NOMO-1 treated with DMSO at 0.1 percent for 48 hours (cell line): ENCODE data around the gene OLR1.
A peak's percentile ranks its signal among the peaks of the same experiment; 100 is the strongest.

Source experiments
- DNase-seq: peaks from one replicate; lab custom pipeline; 2025; ENCODE audit not compliant: unreplicated experiment; lab: John Stamatoyannopoulos, UW

OLR1 gene

DNA sequence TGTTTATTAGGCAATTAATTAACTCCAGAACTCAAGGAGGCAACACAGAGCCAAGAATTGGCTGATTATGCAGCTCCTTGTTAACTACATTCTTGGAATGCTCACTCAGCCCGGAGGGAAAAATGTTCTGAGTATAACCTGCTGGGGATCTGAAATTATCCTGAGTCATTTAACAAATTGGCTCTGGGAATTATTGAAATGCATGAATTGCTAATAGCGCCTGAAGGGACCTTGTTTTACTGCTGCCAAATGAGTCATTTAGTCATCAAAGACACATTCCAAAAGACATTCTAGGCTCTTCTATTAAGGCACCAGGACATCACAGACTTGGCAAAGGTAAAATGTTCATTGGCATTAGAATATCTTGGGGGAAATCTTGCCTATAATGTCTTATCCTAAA, 19.9 kb upstream of the OLR1 start:
- no peak for DNase-seq

DNA sequence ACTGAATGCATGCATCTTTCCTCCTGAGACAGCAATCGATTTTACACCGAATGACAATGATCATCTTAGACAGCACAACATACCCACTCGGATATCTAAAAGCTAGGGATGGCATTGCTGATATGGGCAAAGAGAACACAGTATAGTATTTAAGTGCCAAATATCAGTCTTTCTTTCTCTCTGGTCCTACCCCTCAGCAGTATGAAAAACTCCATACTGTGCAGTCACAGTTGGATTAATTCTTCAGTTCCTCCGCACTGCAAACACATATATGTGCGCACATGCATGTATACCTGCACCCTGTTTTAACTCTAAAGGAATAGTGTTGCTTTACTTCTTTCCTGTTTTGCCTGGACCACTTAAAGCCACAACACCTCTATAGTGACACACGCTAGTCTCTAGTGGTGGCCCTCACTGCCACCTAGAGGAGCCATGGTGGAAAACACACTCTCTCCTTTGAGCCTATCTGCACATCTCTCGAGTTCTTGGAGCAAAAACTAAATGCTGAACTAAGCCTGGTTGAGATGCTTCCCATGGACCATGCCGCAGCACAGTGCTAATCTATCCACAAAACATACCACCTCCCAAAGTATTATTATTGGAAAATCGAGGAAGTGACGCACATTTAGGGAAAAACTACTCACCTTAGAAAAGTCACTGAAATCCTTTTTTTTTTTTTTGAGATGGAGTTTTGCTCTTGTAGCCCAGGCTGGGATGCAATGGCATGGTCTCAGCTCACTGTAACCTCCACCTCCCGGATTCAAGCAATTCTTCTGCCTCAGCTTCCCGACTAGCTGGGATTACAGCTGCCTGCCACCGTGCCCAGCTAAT, 18.8 kb upstream of the OLR1 start:
- DNase-seq, result peak; percentile 66

DNA sequence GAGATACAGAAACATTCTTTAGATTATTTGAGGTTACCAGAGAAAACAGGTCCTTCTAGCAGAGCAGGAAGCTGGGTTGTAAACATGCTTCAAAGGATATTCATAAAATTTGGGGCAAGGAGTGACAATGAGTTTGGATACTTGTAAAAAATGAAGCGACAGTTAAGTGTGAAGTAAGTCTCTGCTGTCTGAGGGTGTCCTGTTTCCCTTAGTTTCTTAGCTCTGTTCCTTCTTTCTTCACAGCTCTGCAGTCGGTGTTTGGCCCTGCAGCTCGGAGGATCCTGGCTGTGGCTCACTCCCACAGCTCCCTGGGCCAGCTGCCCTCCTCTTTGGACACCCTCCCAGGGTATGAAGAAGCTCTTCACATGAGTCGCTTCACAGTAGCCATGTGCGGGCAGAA, 17.7 kb upstream of the OLR1 start:
- DNase-seq, result no peak

DNA sequence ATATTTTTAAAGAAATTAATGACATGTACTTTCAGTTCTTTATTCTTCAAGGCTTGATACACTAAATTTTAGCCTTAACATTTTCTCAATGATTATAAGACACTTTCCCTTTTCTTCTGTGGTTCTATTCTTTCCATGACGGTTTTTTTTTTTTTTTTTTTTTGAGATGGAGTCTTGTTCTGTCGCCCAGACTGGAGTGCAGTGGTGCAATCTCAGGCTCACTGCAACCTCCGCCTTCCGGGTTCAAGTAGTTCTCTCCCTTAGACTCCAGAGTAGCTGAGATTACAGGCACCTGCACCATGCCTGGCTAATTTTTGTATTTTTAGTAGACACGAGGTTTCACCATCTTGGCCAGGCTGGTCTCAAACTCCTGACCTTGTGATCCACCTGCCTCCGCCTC, 15.0 kb upstream of the OLR1 start:
- DNase-seq, result peak; percentile 48

DNA sequence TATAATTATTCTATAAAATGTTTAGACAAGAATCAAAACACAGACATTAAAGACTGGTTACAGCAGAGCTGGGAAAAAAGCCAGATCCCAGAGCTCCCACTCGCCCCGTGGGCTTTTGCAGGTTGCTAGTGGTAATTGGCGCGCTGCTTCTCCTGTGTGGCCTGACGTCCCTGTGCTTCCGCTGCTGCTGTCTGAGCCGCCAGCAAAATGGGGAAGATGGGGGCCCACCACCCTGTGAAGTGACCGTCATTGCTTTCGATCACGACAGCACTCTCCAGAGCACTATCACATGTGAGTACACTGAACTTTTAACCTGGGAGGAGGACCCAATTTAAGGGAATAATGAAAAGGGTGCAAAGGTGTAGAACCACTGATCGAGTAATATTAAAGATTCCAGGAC, 14.4 kb upstream of the OLR1 start:
- DNase-seq, result peak; percentile 88

DNA sequence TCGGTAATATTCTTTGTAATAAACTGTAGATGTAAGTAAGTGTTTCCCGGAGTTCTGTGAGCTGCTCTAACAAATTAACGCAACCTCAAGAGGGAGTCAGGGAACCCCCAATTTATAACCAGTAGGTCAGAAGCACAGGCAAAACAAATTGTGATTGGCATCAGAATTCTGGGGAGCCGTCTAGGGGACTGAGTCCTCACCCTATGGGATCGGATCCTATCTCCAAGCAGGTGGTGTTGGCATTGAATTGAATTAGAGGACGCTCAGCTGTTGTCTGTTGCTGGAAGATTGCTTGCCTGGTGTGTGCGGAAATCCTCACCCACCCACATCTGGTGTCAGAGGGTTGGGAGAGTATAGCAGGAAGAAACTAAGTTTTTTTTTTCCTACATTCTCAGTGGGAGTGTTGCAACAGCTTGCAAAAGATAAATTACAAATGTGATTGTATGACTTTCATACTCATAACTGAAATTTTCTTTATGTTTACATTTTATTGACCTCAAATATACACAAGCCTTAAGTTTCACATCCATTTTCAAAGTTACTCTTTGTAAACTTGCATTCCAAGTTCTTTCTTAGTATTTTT, 12.4 kb upstream of the OLR1 start:
- peak; percentile 32 for DNase-seq

DNA sequence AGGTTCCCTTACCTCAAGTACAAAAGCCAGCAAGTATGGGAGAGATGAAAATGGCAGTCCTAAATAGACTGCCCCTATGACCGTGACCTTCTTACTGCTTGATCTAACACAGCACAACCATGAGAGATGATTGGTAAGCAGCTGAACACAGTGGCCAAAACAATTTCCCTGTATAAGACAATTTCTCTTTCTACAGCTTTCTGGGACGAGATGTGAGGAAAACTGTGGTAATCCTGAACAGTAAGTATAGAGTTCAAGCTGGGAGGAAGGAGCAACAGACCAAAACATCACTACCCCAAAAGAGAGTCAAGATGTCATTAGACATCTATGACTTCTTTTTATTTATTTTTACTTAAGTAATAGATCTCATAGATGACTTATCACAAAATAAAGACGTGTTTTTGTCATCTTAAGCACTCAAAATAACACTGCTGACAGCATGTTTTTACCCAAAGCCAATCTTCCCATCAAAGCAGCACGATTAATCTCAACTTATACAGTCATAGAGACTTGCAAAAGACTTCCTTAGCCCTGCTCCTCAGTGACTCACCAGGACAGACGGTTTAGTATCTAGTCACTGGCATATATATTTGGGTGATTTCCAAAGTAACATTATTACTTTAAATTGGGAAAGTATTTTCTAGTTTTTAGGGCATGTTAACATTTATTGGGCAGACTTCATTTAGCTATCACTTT, 10.6 kb upstream of the OLR1 start:
- DNase-seq, result peak; percentile 78

DNA sequence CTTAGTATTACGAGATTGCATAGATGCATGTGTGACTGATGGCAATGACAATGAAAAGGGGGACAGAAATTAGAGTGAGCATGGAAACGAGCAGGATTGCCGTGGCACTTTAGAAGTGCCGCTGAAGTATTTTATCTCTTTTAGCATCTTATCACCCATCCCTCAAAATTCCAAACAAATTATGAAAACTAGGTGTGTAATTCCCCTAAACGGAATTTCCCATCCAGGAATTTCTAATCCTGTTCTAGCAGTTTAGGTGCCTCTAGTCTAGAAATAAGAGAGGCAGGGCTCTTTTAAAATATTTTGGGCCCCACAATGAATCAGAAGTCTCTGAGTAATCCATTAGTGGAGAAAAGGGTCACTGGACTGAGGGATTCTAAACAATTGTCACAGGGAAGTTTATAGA, 7.8 kb upstream of the OLR1 start:
- DNase-seq, result no peak

DNA sequence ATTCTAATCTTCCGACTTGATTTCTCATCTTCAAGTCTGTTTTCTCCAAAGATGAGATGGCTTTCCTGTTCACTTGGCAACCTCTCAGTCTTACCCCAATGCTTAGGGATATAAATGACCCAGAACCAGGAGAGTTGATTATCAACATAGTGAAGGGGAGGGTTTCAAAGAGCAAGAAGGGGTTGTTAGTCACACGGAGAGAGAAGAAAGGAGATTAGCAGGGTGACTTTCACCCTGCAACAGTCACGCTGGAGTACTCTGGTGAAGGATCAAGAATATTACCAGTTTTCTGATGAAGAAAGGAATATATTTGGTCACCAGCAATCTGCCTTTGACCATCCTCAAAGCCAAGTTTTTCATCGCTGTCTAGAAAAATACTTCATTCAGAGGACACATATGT, 6.9 kb upstream of the OLR1 start, which contains the start of gene TMEM52B:
TMEM52B (plus strand) TSS at position 212 of the 400 bp plus-strand sequence. CDS start 543 bp downstream, outside the sequence.
- no peak for DNase-seq

DNA sequence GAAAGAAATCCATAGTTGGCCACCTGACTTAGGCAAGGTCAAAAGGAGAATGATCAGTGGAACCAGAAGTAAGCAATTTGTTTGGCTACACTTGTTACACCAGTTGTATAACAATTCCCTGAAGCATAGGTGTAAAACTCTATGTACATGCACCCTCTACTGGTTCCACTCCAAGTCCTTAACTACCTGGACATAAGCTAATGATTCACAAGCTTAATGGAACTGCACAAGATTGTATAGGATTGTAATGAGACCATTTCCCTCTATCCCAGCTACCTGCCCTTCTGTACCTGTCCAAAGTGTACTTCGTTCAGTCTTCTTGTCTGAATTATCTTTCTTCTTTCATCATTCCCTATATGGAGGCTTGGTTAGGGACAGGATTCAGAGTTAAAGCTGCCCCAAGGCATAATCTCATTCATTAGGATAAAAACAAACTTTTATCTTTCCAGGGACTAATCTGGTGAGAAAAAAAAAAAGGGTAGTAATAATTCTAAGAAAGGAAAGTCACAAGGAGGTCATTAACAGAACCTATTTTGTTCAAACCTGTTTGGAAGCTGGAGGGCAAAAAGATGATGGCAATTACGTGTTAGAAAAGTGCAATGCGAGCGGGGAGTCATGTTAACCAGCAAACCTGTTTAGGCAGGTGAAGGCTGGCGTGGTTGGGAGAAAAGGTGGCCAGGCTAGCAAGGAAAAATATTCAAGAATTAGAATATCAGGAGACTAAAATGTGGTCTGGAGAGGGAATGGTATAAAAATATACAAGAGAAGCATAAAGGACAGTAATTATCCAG, 4.1 kb upstream of the OLR1 start:
- DNase-seq, result no peak

DNA sequence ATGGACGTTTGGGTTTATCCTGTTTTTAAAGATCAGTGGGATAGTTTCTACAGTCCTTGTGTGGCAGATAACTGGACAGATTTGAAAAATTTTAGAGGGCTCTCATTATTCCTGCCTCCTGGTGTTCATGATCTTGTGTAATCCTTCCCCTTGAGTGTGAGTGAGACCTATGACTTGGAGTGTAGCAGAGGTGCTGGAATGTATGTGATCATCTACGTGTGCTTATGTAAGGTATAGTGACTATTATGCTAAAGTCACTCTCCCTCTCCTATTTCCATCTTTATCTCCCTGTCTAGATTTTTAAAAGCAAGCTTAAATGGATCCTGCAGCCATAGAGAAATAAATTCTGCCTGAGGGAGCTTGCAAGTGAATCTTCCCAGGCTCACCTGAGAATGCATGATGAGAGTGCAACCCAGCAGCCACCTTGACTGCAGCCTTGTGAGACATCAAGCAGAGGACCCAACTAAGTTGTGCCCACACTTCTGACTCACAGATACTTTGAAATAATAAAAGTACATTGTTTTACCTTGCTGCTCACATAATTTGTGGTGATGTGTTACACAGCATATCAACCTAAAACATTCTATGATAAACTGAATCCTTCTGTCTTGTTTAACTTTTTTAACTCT, 3.2 kb upstream of the OLR1 start:
- no peak for DNase-seq

DNA sequence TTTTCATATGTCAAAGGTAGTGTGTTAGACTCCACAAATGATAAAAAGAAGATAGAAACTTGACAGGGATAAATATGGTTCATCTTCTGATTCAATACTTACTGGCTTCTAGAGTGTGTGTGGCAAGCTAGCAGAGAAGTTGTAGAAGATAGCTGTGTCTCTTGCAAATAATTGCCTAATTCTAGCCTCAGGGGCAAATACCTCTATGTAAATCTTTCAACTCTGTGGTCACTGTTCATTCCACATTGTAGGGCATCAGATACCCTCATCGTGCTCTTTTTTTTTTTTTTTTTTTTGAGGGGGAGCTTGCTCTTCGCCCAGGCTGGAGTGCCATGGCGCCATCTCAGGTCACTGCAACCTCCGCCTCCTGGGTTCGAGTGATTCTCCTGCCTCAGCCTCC, 1.7 kb downstream of the OLR1 start:
- peak; percentile 69 for DNase-seq

DNA sequence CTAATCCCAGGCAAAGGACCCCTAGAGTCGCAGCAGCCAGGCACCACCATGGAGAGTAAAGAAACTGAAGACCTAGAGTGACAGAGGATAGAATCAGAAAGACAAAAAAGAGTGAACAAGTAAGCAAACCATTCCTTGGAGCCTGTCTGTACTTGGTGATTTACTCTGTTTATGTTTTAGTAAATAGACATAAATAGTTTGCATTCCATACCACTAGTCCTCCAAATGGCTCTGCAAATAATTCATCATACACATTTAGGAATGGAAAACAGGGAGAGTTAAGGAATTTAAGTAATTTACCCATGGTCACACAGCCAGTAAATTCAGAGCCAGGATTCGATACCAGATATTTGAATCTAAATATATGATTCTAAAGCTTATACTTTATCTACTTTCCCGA, 2.8 kb downstream of the OLR1 start:
- DNase-seq, result no peak

DNA sequence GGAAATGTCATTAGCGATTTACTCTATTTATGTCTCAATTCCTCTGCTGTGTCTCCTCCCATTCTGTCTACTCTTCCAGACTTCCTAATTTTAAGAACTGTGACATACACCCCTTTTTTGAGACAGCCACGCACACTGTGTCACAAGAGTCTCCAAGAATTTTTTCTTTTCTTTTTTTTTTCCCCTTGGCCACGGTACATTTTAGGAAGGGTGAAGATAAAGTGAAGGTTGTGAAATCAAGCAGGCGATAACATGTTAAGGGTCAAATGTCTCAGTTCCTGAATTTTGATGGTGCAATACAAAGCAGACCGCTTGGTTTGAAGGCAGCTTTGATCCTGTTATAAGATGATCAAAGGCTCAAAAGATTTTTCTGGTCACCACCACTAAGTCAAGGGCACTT, 4.3 kb downstream of the OLR1 start:
- DNase-seq, result peak; percentile 96

DNA sequence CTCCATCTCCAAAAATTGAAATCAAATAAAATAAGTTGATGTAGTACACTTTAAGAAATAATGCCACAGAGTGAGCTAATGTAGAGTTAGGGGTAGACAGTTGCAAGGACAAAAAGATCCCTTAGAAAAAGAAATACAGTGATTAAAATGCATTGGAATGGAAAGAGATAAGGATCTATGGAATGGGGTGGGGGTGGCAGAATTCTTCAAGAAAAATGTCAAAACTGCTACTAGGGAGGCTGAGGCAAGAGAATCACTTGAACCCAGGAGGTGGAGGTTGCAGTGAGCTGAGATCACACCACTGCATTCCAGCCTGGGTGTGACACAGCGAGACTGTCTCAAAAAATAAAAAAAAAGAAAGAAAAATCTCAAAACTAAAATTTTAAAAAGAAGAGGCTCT, 6.5 kb downstream of the OLR1 start:
- DNase-seq, result no peak

DNA sequence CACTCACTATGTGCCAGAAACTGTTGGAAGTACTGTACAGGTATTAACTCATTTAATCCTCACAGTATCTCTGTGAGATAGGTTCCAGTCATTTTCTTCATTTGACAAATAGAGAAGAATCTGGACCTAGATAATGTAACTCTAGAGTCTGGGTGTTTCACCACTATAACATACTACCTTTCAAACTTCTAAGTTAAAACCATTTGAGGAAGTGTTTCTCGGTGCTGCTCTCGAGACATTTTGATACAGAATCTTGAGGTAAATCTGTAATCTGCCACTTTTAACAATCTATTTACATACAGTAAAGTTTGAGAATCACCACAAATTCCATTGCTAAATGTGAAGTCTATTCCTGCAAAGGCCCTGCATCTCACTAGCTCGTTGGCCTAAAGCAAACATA, 8.8 kb downstream of the OLR1 start:
- DNase-seq, result peak; percentile 68

DNA sequence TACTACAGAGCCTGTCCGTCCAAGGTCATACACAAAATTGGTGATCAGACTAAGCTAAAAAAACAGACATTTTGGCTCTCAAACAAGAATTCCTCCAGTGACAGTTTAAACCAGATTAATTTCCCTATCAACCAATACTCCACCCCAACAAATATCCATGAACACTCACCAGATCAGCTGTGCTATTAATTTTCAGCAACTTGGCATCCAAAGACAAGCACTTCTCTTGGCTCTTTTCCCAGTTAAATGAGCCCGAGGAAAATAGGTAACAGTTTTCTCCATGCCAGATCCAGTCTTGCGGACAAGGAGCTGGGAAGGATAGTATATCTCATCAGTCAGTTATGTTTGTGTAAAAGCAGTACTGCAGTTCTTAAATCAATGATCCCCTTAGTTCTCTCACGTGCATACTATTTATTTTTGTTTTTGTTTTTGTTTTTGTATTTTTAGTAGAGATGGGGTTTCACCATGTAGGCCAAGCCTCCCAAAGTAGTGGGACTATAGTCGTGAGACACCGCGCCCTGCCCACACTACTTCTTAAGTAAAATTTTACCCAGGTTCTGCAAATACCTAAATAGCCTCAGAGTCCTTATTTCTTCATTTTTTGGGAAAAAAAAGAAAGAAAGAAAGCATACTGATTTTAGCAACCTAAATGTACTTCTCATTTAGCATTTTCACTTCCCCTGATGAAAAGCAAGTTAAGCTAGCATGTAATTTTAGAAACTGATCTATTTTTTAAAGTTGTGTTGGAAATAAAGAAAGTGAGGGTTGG, 11.1 kb downstream of the OLR1 start:
- DNase-seq, result peak; percentile 85

DNA sequence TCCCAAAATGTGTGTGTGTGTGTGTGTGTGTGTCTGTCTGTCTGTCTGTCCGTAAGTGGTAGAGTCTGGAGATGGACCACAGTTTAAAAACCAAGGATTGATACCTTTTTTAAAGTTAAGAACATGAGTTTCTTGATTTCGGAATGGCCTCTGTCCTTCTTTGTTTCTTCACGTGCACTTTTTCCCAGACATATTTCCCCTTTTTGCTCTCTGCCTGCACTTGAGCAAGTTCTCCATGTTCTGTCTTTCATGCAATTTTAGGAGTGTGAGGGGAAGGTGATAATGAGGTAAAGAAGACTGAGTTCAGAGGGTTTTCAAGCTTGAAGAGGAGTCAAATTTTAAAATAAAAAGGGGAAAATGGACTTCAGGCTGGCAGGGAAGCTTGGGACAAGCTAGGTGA, 12.7 kb downstream of the OLR1 start:
- DNase-seq, result peak; percentile 20

DNA sequence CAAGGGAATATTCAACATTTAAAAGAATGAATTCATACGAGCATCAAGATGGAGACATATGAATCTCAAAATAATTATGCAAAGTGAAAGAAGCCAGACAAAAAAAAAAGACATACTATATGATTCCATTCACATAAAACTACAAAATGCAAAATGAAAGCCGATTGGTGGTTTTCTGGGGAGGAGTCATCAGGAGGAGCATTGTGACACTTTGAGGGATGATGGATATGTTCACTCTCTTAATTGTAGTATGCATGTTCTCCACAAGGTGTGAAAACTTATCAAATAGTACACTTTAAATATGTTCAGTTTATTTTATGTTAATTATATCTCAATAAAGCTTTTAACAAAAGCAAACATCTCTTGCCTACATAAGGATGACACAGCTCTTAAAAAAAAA, 13.5 kb downstream of the OLR1 start:
- DNase-seq, result peak; percentile 5

DNA sequence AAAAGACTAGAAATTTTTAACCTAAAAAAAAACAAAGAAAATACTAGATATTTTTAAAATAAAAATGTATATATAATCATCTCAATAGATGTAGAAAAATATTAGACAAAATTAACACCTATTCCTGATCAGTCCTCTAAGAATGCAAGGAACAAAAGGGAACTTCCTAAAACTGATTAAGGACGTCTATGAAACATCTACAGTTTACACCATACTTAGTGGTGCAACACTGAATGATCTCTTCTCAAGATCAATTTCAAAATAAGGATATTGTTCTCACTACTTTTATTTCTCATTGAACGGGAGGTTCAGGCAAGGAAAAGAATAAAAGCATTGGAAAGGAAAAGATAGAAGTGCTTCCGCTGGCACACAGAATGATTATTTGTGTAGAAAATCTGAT, 16.0 kb downstream of the OLR1 start:
- no peak for DNase-seq
